ENCODE results near the gene CYB5D1.

GRCh38 chr17:7839876-7840261, 17.9 kb upstream of the CYB5D1 start:
- no peak for TF ChIP-seq CTCF (IDR thresholded peaks at IDR 0.05)
- no peak for TF ChIP-seq POLR2A (IDR thresholded peaks at IDR 0.05)

Measured in tibial nerve (tissue), 3 donors.